LNCaP clone FGC (cell line): ENCODE data around the gene FLRT3.

ENCODE experiments used
- DNase-seq: peaks from one replicate; pipeline ENCODE4 v3.0.0-alpha.2; 2011; ENCODE audit warnings: low read depth
- H3K4me3 ChIP-seq: 2 replicates; pipeline ENCODE4 v1.5.1; 2011; ENCODE audit warnings: mild to moderate bottlenecking, low read depth, low read length, control low read depth
- CTCF ChIP-seq: IDR thresholded peaks from 2 replicates; pipeline ENCODE4 v1.5.1; 2012; ENCODE audit warnings: mild to moderate bottlenecking; ENCODE audit not compliant: control insufficient read depth, insufficient read depth; ENCODE audit errors: extremely low read depth

Gene FLRT3

DNA sequence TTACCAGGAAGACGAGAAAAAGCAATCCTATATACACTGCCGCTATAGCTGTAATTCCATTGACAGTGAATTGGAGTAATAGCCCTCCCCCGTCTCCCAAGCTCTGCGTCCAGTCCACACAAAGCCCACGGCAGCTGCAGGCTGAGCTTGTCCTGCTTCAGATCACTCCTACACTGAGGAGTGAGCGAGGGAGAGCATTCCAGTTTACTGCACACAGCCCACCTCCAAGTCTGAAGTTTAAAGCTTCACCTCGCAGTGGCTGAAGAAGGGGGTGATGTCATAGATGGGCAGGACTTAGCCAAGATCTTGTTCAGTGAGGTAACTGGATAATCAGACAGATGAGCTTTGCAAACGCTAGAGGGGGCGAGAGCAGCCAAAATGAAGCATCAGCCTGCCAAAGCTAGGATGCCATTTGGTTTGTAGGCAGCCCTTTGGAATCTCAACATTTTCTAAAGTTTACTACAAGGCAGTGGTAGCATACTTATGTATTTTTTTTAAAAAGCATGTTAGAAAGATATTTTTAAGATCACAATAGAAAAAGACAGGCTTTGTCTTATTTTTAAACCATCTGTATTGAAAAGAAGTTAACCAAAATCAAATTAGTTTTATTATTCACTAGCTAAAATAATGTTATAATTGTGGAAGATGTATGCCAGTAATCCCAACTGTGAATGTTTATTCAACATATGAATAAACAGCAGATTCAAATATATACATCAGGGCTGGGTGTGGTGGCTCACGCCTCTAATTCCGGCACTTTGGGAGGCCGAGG is at the start of gene FLRT3:
FLRT3 (minus strand) TSS at position 213 of the 772 bp plus-strand sequence. CDS start 10,106 bp downstream, outside the sequence.
- peak; percentile 92 for TF ChIP-seq CTCF
- no peak within 1 kb of the TSS for H3K4me3 ChIP-seq
- DNase-seq = peak; percentile 74

- no peak overlapping the region for H3K4me3 ChIP-seq
- DNase-seq = no peak
- no peak for TF ChIP-seq CTCF
Measured at GRCh38 chr20:14386726-14387125, 49.3 kb upstream of the FLRT3 start.

DNA sequence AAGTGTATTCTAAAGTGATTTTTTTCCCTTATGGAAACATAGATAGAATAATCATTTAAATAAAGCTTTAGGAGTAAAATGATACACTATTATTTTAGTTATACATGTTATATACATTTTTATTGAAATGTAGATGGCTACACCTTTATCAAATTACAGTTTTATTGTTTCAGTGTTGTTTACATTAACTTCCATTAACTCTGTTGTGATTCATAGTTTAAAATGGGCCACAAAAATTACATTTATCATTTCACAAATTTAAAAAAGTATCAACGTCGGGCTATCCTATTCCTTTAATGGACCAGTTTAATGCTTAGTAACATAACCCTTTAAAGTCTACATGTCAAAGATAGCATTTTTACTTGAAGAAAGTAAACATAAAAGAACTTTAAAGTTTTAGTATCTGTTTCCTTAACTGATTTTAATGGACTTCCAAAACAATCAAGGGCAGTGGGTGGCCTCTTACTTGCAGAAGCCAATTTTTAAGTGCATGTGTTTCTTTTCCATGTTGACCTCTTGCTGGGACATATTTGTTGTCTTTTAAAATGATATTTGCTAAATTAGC is 47.8 kb upstream of the FLRT3 start:
- no peak for TF ChIP-seq CTCF
- no peak overlapping the region for H3K4me3 ChIP-seq
- peak; percentile 69 for DNase-seq

- peak; percentile 74 for DNase-seq
- no peak overlapping the region for H3K4me3 ChIP-seq
- no peak for TF ChIP-seq CTCF
Measured at GRCh38 chr20:14384416-14385175, 47.2 kb upstream of the FLRT3 start.

DNA sequence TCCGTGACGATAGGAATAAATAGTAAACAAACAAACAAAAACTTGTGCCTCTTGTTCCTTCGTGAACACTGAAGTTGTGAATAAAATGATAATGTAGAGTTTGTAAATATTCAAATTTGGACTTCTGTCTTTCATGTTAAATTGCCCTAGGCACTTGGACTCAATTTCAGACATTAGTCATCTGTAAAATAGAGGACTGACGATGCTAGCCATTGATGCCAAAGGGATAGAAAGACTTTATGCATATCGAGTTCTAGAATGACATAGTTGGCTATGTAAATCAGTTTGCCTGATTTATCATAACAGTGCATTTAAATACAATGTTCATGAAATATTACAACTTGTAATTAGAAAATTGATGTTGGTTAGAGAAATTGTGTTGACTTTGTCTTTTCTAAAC is 45.9 kb upstream of the FLRT3 start:
- DNase-seq = no peak
- TF ChIP-seq CTCF = no peak
- H3K4me3 ChIP-seq = no peak overlapping the region

- DNase-seq = no peak
- TF ChIP-seq CTCF = no peak
- no peak overlapping the region for H3K4me3 ChIP-seq
Measured at GRCh38 chr20:14378326-14378725, 40.9 kb upstream of the FLRT3 start.
